Inferior parietal cortex (tissue), 1 donor: ENCODE results near the gene UCMA.

ENCODE experiments used
- DNase-seq: peaks from one replicate; pipeline ENCODE4 v3.0.0-alpha.2; 2016; ENCODE audit errors: extremely low spot score

UCMA gene

DNA sequence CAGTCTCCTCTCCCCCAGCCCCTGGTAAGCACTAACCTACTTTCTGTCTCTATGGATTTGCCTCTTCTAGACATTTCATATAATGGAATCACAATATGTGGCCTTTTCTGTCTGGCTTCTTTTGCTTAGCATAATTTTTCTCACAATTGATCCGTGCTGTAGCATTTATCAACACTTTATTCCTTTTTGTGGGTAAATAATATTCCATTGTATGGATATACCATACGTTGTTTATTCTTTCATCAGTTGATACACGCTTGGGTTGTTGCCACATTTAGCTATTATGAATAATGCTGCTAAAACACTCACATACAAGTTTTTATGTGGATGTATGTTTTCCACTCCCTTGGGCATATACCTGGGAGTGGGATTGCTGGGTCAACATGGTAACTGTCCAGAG is 47.0 kb downstream of the UCMA start:
- no peak for DNase-seq

DNA sequence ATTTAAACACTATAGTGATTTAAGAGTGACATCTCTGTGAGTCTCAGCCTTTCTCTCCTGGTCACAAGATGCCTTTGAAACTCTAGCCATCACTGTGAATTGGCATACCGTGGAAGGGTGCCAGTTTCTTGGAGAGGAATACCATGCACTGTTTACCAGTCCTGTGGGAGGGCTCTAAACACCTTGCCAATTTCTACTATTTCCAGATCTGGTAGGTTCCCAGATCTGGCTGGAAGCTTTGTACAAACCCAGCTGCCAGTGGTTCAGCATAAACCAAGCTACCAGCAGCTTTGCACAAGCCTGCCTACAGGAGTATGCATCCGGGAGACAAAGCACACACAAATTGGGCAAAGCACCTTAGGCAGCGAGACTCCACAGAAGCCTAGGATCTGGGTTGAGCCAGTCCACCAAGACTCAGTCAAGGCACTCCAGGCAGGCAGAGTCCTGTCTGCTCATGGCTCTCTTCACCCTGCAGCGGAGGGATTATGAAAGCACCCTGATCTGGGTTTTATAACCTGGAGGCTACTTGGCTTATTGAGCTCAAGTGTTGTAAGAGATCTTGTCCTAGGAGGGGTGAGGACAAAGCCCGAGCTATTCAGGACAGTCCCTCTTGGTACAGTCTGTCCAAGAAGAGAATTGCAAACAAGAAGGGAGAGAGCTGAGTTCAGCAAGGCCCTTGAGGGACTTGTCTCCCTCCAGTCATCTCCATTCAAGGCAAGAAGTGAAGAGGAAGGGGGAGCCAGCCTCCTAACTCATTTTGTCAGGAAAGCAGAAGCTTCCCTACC is 49.3 kb downstream of the UCMA start:
- DNase-seq: peak; percentile 25

- DNase-seq: peak; percentile 11
Measured at GRCh38 chr10:13184276-13184675, 49.9 kb downstream of the UCMA start.

DNA sequence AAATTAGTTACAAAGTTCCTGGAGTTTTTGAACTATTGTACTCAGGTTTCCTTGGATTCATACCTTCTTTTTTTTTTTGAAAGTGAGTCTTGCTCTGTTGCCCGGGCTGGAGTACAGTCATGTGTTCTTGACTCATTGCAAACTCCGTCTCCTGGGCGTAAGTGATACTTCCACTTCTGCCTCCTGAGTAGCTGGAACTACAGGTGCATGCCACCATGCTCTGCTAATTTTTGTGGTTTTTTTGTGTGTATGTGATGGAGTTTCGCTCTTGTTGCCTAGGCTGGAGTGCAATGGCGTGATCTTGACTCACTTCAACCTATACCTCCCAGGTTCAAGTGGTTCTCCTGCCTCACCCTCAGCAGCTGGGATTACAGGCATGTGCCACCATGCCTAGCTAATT is 50.5 kb downstream of the UCMA start:
- DNase-seq: no peak

- no peak for DNase-seq
Measured at GRCh38 chr10:13182424-13182823, 51.8 kb downstream of the UCMA start.

DNA sequence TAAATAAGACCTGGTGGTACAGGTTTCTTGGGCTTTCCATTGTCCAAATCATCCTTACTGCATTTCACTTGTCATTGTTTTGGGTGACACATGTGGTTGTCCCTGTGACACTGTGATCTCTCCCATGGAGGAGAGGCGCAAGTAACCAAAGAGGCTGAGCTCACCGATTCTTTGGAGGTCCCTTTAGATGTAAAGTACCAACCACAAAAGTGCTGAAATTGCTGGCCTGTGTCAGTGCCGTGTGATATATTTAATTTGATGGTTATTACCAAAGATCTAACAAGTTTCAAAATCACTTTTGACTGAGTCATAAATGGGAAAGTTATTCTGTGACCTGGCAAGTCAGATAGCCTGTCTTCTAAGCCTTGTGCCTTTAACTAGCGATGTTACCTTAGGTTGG is 53.4 kb downstream of the UCMA start:
- DNase-seq: no peak

- DNase-seq: no peak
Measured at GRCh38 chr10:13173616-13174015, 60.6 kb downstream of the UCMA start.
